ELR (cell line): ENCODE results near the gene A4GNT.

Experiments
- DNase-seq: peaks from one replicate; pipeline ENCODE4 v3.0.0-alpha.2; 2015; ENCODE audit warnings: low read depth

A4GNT gene

DNA sequence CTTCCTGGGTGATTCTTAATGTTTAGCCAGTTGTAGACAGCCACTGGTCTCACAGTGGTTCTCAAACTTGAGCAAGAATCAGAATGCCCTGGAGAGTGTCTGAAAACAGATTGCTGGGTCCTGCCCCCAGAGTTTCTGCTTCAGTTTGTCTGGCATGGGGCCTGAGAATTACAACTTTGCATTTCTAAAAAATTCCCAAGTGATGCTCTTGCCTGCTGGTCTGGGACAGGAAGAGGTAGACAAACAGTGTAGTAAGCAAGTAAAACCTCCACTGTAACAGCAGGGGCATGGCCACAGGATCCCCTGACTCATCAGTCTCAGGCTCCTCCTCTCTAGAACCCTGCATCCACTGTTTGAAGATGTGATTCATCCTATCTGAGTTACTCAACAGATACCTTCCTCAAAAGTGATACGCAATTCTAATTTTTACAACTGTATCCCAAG lies 53.3 kb downstream of the A4GNT start:
- DNase-seq = peak; percentile 96

- peak; percentile 80 for DNase-seq
Observed at GRCh38 chr3:138078096-138078495, 54.1 kb downstream of the A4GNT start.
